Uterus (tissue), 4 donors: ENCODE data around the gene PHYHIPL. TPM values are rescaled to one million over a fixed set of nuclear protein-coding genes. Genes with fewer than 3 reads are reported as not detected.
"Not testable (repeated sequence)": the region's sequence is repeated elsewhere in the genome, so short reads cannot be mapped to it uniquely, and the experiment has no call there.

Experiments used
- DNase-seq, 2 donors: peaks; one replicate each; pipeline ENCODE4 v3.0.0-alpha.2; 2019 to 2020
- H3K27ac ChIP-seq, 2 donors: fragments of 200-600 bp; sonication (generic); 1 replicate in 1 of 2; 2 replicates in 1 of 2; pipeline ENCODE4 v1.5.1; 2016 to 2018
- H3K27me3 ChIP-seq, 2 donors: fragments of 200-600 bp; sonication (generic); one replicate each; pipeline ENCODE4 v1.5.1; 2018 to 2019; ENCODE audit warnings: control low read depth in 1 of 2
- H3K36me3 ChIP-seq, 2 donors: fragments of 200-600 bp; sonication (generic); one replicate each; pipeline ENCODE4 v1.5.1; 2019; ENCODE audit warnings: control low read depth in 1 of 2
- H3K4me1 ChIP-seq, 2 donors: fragments of 200-600 bp; sonication (generic); one replicate each; pipeline ENCODE4 v1.5.1; 2018 to 2019; ENCODE audit warnings: control low read depth in 1 of 2
- H3K4me3 ChIP-seq, 2 donors: fragments of 200-600 bp; sonication (generic); 1 replicate in 1 of 2; 2 replicates in 1 of 2; pipeline ENCODE4 v1.5.1; 2018 to 2019; ENCODE audit warnings: mild to moderate bottlenecking in 1 of 2
- H3K9me3 ChIP-seq, 2 donors: fragments of 200-600 bp; sonication (generic); one replicate each; pipeline ENCODE4 v1.5.1; 2019; ENCODE audit warnings: control low read depth in 1 of 2
- CTCF ChIP-seq, 4 experiments: fragments of 200-600 bp in 2 of 4; fragments of 450-650 bp in 2 of 4; sonication (generic) in 2 of 4; IDR thresholded peaks; one replicate each; pipeline ENCODE4 v1.5.1; 2016 to 2019; ENCODE audit warnings: antibody characterized with exemption in 4 of 4, mild to moderate bottlenecking in 2 of 4, moderate library complexity in 1 of 4
- POLR2A ChIP-seq, 2 donors: fragments of 450-650 bp; IDR thresholded peaks; one replicate each; pipeline ENCODE4 v1.6.1; 2016; ENCODE audit warnings: antibody characterized with exemption in 2 of 2, mild to moderate bottlenecking in 1 of 2, moderate library complexity in 1 of 2
- intact Hi-C: fragments of 100-400 bp; cut with DNase I; formaldehyde crosslinking; loops from one replicate; pipeline ENCODE4 v1.15.1; 2023; ENCODE audit warnings: low total_unique reads
- total RNA-seq, 4 donors: library from RNA; depleted of rRNA in 3 of 4; stranded (reverse); fragments of >200 nt in 3 of 4; gene quantifications; one replicate each; pipeline versions ENCODE4 v1.1.0 to v1.2.4, GENCODE V29; 2014 to 2023
- donor health status: DM: yes; HTN: yes; CAD: no.

PHYHIPL gene
- total RNA-seq, 4 donors from 2014 or later: 0.12 to 0.83 TPM; not detected in 2

GRCh38 chr10:59229441-59229840, 53.0 kb downstream of the PHYHIPL start:
- TF ChIP-seq CTCF (IDR thresholded peaks at IDR 0.05) (no peak), POLR2A (IDR thresholded peaks at IDR 0.05) (no peak)
- intact Hi-C loops: no loop called here

GRCh38 chr10:59234194-59234593, 57.8 kb downstream of the PHYHIPL start:
- no peaks in the 10 kb centered on the region for H3K4me1 ChIP-seq
- TF ChIP-seq CTCF (IDR thresholded peaks at IDR 0.05) (no peak), POLR2A (IDR thresholded peaks at IDR 0.05) (no peak)
- peaks cover 0 to under 1% of the 10 kb centered on the region in 2 donors for H3K27me3 ChIP-seq
- no peak for DNase-seq
- no peaks in the 10 kb centered on the region for H3K36me3 ChIP-seq
- H3K9me3 ChIP-seq: no peaks in the 10 kb centered on the region
- intact Hi-C loops: no loop called here
- no peak overlapping the region for H3K27ac ChIP-seq
- H3K4me3 ChIP-seq: no peak overlapping the region

More at GRCh38 chr10:59229441-59229840, 53.0 kb downstream of the PHYHIPL start:
- H3K27ac ChIP-seq: no peak overlapping the region
- H3K36me3 ChIP-seq: no peaks in the 10 kb centered on the region
- DNase-seq: no peak
- H3K4me1 ChIP-seq: no peaks in the 10 kb centered on the region
- H3K27me3 ChIP-seq: peaks cover 0 to 5% of the 10 kb centered on the region in 2 donors
- H3K4me3 ChIP-seq: no peak overlapping the region
- H3K9me3 ChIP-seq: no peaks in the 10 kb centered on the region

GRCh38 chr10:59234816-59235429, 58.5 kb downstream of the PHYHIPL start:
- no peaks in the 10 kb centered on the region for H3K36me3 ChIP-seq
- TF ChIP-seq POLR2A (IDR thresholded peaks at IDR 0.05): no peak
- TF ChIP-seq CTCF (IDR thresholded peaks at IDR 0.05): peak; percentile 37 to 47 (median 41)
- H3K27me3 ChIP-seq: no peaks in the 10 kb centered on the region
- no peak overlapping the region for H3K27ac ChIP-seq
- H3K4me1 ChIP-seq: no peaks in the 10 kb centered on the region
- intact Hi-C loops: no loop called here
- H3K4me3 ChIP-seq: no peak overlapping the region
- DNase-seq: no peak
- no peaks in the 10 kb centered on the region for H3K9me3 ChIP-seq

GRCh38 chr10:59236064-59236697, 59.7 kb downstream of the PHYHIPL start:
- H3K9me3 ChIP-seq: no peaks in the 10 kb centered on the region
- TF ChIP-seq POLR2A (IDR thresholded peaks at IDR 0.05) (no peak), CTCF (IDR thresholded peaks at IDR 0.05) (no peak)
- no peak overlapping the region for H3K4me3 ChIP-seq
- no peak for DNase-seq
- H3K27ac ChIP-seq: no peak overlapping the region
- intact Hi-C loops: no loop called here
- H3K4me1 ChIP-seq: no peaks in the 10 kb centered on the region
- H3K27me3 ChIP-seq: no peaks in the 10 kb centered on the region
- H3K36me3 ChIP-seq: no peaks in the 10 kb centered on the region

GRCh38 chr10:59237775-59238174, 61.3 kb downstream of the PHYHIPL start:
- DNase-seq: no peak
- Histone ChIP-seq H3K36me3 (no peaks in the 10 kb centered on the region), H3K27me3 (no peaks in the 10 kb centered on the region), H3K4me3 (no peak overlapping the region), H3K4me1 (no peaks in the 10 kb centered on the region), H3K27ac (no peak overlapping the region), H3K9me3 (no peaks in the 10 kb centered on the region)
- no peak for TF ChIP-seq POLR2A (IDR thresholded peaks at IDR 0.05)
- TF ChIP-seq CTCF (IDR thresholded peaks at IDR 0.05): no peak
- intact Hi-C loops: no loop called here

- intact Hi-C loops, H3K4me1 ChIP-seq, H3K27ac ChIP-seq, H3K9me3 ChIP-seq, H3K4me3 ChIP-seq, H3K27me3 ChIP-seq, DNase-seq, H3K36me3 ChIP-seq: not testable (repeated sequence)
Observed at GRCh38 chr10:59239108-59239507, 62.7 kb downstream of the PHYHIPL start.
